Measurements from ENCODE around the gene EYS.

The EYS gene

DNA sequence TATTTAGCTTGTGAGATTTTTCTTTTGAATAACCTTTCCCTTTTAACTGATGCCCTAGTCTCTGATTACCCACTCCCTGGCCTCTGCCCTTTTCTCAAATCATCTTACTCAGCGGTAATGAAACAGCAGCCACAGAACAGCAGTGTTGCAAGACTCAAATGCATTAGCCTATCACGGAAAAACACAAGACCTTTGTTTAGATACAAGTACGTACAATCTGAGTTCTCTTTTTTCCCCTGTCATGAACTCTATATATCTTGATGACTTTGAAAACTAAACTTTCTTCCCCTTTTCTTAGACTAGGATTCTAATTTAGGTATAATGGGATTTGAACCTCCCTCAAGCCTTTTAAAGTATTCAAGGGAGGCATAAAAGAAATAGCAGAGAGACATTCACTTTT, 1034.9 kb downstream of the EYS start:
- Mint-ChIP-seq H3K4me3 (no peak overlapping the region), H3K36me3 (no peaks in the 10 kb centered on the region), H3K4me1 (no peaks in the 10 kb centered on the region), H3K27me3 (no peaks in the 10 kb centered on the region), H3K9me3 (peaks cover 0 to 3% of the 10 kb centered on the region in 2 donors), H3K27ac (no peak overlapping the region)
- DNase-seq (no peak), ATAC-seq (replicated peaks) (no peak)

DNA sequence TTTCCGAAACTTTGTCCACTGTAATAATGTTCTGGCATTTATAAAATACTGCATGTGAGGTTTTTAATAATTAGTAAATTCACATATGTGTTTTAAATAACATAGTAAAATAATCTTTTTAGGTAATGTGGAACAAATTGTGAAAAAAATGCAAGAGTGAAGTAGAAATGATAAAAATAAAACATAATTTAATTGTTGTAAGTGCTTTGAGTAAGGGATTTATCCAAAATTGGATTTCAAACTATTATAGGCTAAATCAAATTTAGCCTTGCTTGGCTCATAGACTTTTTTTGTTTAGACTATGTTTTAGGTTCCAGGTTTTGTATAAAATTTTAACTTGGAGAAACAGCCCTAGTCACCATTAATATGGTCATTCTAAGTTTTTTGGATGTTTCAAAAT, 1041.9 kb downstream of the EYS start:
- no peak for ATAC-seq (replicated peaks)
- Mint-ChIP-seq H3K27me3 (no peaks in the 10 kb centered on the region), H3K27ac (no peak overlapping the region), H3K4me1 (no peaks in the 10 kb centered on the region), H3K36me3 (no peaks in the 10 kb centered on the region), H3K4me3 (no peak overlapping the region), H3K9me3 (peaks cover 4% of the 10 kb centered on the region in 2 donors)
- no peak for DNase-seq

DNA sequence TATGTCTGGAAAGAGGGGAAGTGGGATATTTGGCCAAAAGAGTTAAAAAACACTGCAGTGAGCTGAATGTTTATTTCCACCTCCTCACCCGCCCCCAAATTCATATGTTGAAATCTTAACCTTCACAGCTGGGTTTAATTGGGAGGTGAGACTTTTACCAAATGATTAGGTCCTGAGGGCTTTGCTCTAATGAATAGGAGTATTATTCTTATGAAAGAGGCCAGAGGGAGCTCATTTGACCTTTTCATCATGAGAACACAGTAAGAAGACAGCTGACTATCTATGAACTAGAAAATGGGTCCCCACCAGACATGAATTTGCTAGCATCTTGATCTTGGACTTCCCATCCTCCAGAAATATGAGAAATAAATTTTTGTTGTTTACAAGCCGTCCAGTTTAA, 1042.5 kb downstream of the EYS start:
- H3K9me3 Mint-ChIP-seq: peaks cover 4% of the 10 kb centered on the region in 2 donors
- no peak overlapping the region for H3K27ac Mint-ChIP-seq
- DNase-seq (no peak), ATAC-seq (replicated peaks) (no peak)
- no peaks in the 10 kb centered on the region for H3K36me3 Mint-ChIP-seq
- H3K4me1 Mint-ChIP-seq: no peaks in the 10 kb centered on the region
- H3K27me3 Mint-ChIP-seq: no peaks in the 10 kb centered on the region
- H3K4me3 Mint-ChIP-seq: no peak overlapping the region

DNA sequence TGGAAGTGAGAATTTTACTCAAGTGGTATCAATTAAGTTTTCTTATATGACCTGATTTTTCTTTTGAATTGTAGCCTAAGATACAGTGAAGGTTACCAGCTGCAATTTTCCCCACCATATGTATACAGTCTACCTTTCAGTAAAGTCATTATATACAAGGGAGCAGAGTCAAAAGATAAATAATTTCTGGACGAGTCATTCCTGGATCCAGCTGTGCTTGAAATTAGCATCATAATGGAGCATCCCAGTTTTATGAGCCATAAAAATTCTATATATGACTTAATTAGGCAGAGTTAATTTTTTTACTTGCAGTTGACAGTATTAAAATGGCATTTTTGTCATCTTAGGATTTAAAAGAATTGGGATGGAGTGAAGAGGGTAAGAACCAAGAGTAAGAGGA, 1063.0 kb downstream of the EYS start:
- Mint-ChIP-seq H3K36me3 (no peaks in the 10 kb centered on the region), H3K27me3 (no peaks in the 10 kb centered on the region), H3K4me1 (no peaks in the 10 kb centered on the region), H3K9me3 (peaks cover 0 to 8% of the 10 kb centered on the region in 2 donors), H3K4me3 (no peak overlapping the region), H3K27ac (no peak overlapping the region)
- DNase-seq: no peak
- ATAC-seq (replicated peaks): no peak

DNA sequence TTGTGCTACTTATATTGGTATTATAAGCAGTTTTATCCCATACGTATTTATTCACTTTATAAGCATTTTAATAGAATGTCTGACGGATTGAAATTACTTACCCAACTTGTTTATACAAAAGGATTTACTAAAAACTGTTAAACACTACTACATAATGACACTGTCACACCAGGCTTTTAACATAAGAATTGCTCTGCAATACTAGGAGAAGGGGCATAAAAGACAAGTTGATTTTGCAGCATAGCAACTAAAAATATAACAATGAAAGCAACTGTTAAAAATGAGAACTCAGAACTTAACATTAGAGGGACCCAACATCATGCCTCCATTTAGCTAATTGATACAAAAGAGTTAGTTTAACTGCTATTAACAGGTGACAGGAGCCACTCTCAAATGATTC, 1076.1 kb downstream of the EYS start:
- DNase-seq: no peak
- Mint-ChIP-seq H3K4me1 (no peaks in the 10 kb centered on the region), H3K36me3 (no peaks in the 10 kb centered on the region), H3K27ac (no peak overlapping the region), H3K4me3 (no peak overlapping the region), H3K27me3 (no peaks in the 10 kb centered on the region), H3K9me3 (peaks cover 0 to 2% of the 10 kb centered on the region in 2 donors)
- no peak for ATAC-seq (replicated peaks)

GRCh38 chr6:64622944-64623343, 1084.1 kb downstream of the EYS start:
- Mint-ChIP-seq H3K27me3 (no peaks in the 10 kb centered on the region), H3K4me3 (no peak overlapping the region)
- no peak for ATAC-seq (replicated peaks)

DNA sequence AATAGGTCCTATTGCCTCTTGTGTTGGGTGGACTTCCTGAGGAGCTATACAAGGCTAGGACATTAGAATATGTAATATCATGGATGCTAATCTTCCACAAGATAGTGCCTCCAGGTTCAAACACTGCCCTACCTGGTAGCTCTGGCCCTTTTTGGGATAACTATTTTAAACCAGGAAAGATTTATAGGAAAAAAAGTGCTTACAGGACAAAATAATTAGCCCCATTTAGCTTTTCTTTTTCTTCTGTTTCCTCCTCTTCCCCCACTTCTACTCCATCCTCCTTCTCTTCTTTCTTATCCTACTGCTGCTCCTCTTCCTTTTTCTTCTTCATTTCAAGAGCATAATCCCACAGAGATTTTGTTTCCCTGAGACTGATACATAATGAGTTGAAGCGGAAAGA, 1104.0 kb downstream of the EYS start:
- H3K36me3 Mint-ChIP-seq: no peaks in the 10 kb centered on the region
- DNase-seq (no peak), ATAC-seq (replicated peaks) (no peak)
- no peaks in the 10 kb centered on the region for H3K27me3 Mint-ChIP-seq
- H3K4me3 Mint-ChIP-seq: no peak overlapping the region
- H3K27ac Mint-ChIP-seq: no peak overlapping the region
- H3K9me3 Mint-ChIP-seq: peaks cover under 1 to 4% of the 10 kb centered on the region in 2 donors
- no peaks in the 10 kb centered on the region for H3K4me1 Mint-ChIP-seq

More at GRCh38 chr6:64622944-64623343, 1084.1 kb downstream of the EYS start:
- DNase-seq: no peak
- no peaks in the 10 kb centered on the region for H3K4me1 Mint-ChIP-seq
- no peaks in the 10 kb centered on the region for H3K9me3 Mint-ChIP-seq
- H3K36me3 Mint-ChIP-seq: no peaks in the 10 kb centered on the region
- no peak overlapping the region for H3K27ac Mint-ChIP-seq

- Mint-ChIP-seq H3K4me1 (no peaks in the 10 kb centered on the region), H3K27me3 (no peaks in the 10 kb centered on the region), H3K36me3 (no peaks in the 10 kb centered on the region), H3K27ac (no peak overlapping the region), H3K4me3 (no peak overlapping the region), H3K9me3 (peaks cover 0 to 6% of the 10 kb centered on the region in 2 donors)
- DNase-seq: no peak
- no peak for ATAC-seq (replicated peaks)
Observed at GRCh38 chr6:64591676-64592036, 1115.4 kb downstream of the EYS start.

- Mint-ChIP-seq H3K27ac (no peak overlapping the region), H3K4me3 (no peak overlapping the region), H3K9me3 (peaks cover 0 to 3% of the 10 kb centered on the region in 2 donors), H3K36me3 (no peaks in the 10 kb centered on the region), H3K4me1 (no peaks in the 10 kb centered on the region), H3K27me3 (no peaks in the 10 kb centered on the region)
- no peak for DNase-seq
- ATAC-seq (replicated peaks): no peak
Observed at GRCh38 chr6:64590965-64591675, 1115.9 kb downstream of the EYS start.

DNA sequence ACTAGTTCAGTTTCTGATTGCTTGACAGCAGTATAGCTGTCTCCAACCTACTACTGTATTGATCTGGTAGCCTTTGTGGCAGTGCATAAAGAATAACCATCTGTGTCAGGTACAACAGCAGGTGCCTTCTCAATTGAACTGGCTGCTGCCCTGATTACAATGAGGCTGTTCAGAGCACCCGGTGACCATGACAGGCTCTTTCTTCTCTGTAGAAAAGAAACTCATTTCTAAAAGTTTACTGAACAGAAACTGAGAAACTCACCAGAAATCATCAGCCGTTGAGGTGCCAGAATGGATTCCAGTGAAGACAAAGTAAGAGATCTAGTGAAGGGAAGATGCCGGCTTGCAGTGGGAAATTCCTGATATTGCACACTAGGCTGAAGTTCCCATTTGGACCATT, 1117.1 kb downstream of the EYS start:
- H3K36me3 Mint-ChIP-seq: no peaks in the 10 kb centered on the region
- H3K27me3 Mint-ChIP-seq: no peaks in the 10 kb centered on the region
- H3K4me1 Mint-ChIP-seq: no peaks in the 10 kb centered on the region
- ATAC-seq (replicated peaks): no peak
- no peak overlapping the region for H3K27ac Mint-ChIP-seq
- no peak for DNase-seq
- H3K9me3 Mint-ChIP-seq: no peaks in the 10 kb centered on the region
- H3K4me3 Mint-ChIP-seq: no peak overlapping the region

- no peak overlapping the region for H3K4me3 Mint-ChIP-seq
- no peaks in the 10 kb centered on the region for H3K36me3 Mint-ChIP-seq
- no peaks in the 10 kb centered on the region for H3K4me1 Mint-ChIP-seq
- H3K9me3 Mint-ChIP-seq: peaks cover 0 to 7% of the 10 kb centered on the region in 2 donors
- H3K27ac Mint-ChIP-seq: no peak overlapping the region
- ATAC-seq (replicated peaks): no peak
- no peak for DNase-seq
- H3K27me3 Mint-ChIP-seq: no peaks in the 10 kb centered on the region
Observed at GRCh38 chr6:64580346-64580745, 1126.7 kb downstream of the EYS start.

DNA sequence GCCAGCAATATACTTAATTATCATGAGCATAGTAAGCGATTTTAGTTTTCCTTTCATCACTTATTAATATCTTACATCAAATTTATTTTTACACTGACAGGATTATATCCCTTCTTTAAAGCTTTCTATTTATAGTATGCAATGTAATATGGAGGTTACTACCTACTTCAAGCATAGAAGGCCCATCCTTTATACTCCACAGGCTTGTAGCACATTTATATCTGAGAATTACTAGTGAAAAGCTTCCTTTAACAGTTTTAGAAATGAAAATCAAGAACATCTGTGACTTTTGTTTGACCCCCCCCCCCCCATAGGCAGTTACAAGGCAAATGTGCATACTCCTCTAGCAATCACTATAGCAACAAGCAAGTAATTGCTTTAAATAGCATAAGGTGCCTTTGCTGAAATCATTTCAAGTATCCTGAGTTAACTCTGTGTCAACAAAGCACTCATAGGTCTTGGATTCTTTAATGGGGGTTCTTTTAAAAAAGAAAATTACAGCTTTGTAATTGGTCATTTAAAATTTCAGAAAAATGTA, 1153.7 kb downstream of the EYS start:
- Mint-ChIP-seq H3K4me1 (no peaks in the 10 kb centered on the region), H3K36me3 (no peaks in the 10 kb centered on the region), H3K27me3 (no peaks in the 10 kb centered on the region), H3K9me3 (peaks cover 0 to 4% of the 10 kb centered on the region in 2 donors), H3K4me3 (no peak overlapping the region), H3K27ac (no peak overlapping the region)
- DNase-seq: no peak
- no peak for ATAC-seq (replicated peaks)

DNA sequence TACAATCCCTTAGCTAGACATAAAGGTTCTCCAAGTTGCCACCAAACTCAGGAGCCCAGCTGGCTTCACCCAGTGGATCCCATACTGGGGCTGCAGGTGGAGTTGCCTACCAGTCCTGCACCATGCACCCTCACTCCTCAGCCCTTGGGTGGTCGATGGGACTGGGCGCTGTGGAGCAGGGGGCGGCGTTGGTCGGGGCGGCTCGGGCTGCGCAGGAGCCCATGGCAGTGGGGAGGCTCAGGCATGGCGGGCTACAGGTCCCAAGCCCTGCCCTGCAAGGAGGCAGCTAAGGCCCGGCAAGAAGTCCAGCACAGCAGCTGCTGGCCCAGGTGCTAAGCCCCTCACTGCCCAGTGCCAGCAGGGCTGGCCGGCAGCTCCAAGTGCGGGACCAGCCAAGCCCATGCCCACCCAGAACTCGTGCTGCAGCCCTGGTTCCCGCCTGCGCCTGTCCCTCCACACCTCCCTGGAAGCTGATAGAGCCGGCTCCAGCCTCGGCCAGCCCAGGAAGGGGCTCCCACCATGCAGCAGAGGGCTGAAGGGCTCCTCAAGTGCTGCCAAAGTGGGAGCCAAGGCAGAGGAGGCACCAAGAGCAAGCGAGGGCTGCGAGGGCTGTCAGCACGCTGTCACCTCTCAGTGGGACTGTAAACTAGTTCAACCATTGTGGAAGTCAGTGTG, 1159.3 kb downstream of the EYS start:
- Mint-ChIP-seq H3K4me3 (no peak overlapping the region), H3K36me3 (no peaks in the 10 kb centered on the region), H3K27ac (no peak overlapping the region), H3K4me1 (no peaks in the 10 kb centered on the region), H3K9me3 (peaks cover 9 to 12% of the 10 kb centered on the region in 2 donors), H3K27me3 (no peaks in the 10 kb centered on the region)
- ATAC-seq (replicated peaks) (no peak), DNase-seq (no peak)

- H3K4me3 Mint-ChIP-seq: no peak overlapping the region
- peaks cover 4 to 7% of the 10 kb centered on the region in 2 donors for H3K9me3 Mint-ChIP-seq
- H3K27ac Mint-ChIP-seq: no peak overlapping the region
- H3K4me1 Mint-ChIP-seq: no peaks in the 10 kb centered on the region
- H3K27me3 Mint-ChIP-seq: no peaks in the 10 kb centered on the region
- no peak for ATAC-seq (replicated peaks)
- H3K36me3 Mint-ChIP-seq: no peaks in the 10 kb centered on the region
- DNase-seq: no peak
Observed at GRCh38 chr6:64539917-64540316, 1167.1 kb downstream of the EYS start.

GRCh38 chr6:64538722-64539121, 1168.3 kb downstream of the EYS start:
- Mint-ChIP-seq H3K4me1 (no peaks in the 10 kb centered on the region), H3K27me3 (no peaks in the 10 kb centered on the region), H3K27ac (no peak overlapping the region), H3K4me3 (no peak overlapping the region), H3K36me3 (no peaks in the 10 kb centered on the region), H3K9me3 (peaks cover 2 to 3% of the 10 kb centered on the region in 2 donors)
- ATAC-seq (replicated peaks) (no peak), DNase-seq (no peak)
